Renal cortical epithelial cell (primary cell): ENCODE results near the gene LDAH. TPM values are rescaled to one million over a fixed set of nuclear protein-coding genes. Genes with fewer than 3 reads are reported as not detected.
A peak's percentile ranks its signal among the peaks of the same experiment; 100 is the strongest.

Experiments
- DNase-seq: peaks from one replicate; pipeline ENCODE4 v3.0.0-alpha.2; 2011; ENCODE audit warnings: low read depth
- total RNA-seq: library from RNA; depleted of rRNA; stranded (reverse); fragments of >200 nt; gene quantifications from 2 replicates; pipeline ENCODE4 v1.2.3, GENCODE V29; 2014

Gene LDAH
- total RNA-seq, 1 donor from 2014 or later = 28.2 TPM

GRCh38 chr2:20781656-20782265, 41.1 kb downstream of the LDAH start:
- DNase-seq = peak; percentile 38

- DNase-seq = peak; percentile 26
Observed at GRCh38 chr2:20771299-20771698, 51.6 kb downstream of the LDAH start.

- DNase-seq = no peak
Observed at GRCh38 chr2:20766798-20767644, 55.9 kb downstream of the LDAH start.

GRCh38 chr2:20766213-20766612, 56.7 kb downstream of the LDAH start:
- DNase-seq = no peak

GRCh38 chr2:20762945-20763683, 59.8 kb downstream of the LDAH start:
- no peak for DNase-seq

GRCh38 chr2:20759487-20759886, 63.4 kb downstream of the LDAH start:
- DNase-seq = no peak

- no peak for DNase-seq
Observed at GRCh38 chr2:20758997-20759396, 63.9 kb downstream of the LDAH start.

GRCh38 chr2:20757405-20758090, 65.4 kb downstream of the LDAH start:
- peak; percentile 20 for DNase-seq

GRCh38 chr2:20755132-20755800, 67.6 kb downstream of the LDAH start:
- no peak for DNase-seq

- no peak for DNase-seq
Observed at GRCh38 chr2:20752293-20752692, 70.6 kb downstream of the LDAH start.

- no peak for DNase-seq
Observed at GRCh38 chr2:20747317-20747716, 75.6 kb downstream of the LDAH start.

- DNase-seq = peak; percentile 98
Observed at GRCh38 chr2:20745924-20746555, 76.9 kb downstream of the LDAH start.

- peak; percentile 67 for DNase-seq
Observed at GRCh38 chr2:20744366-20745335, 78.2 kb downstream of the LDAH start.

- peak; percentile 68 for DNase-seq
Observed at GRCh38 chr2:20738772-20739171, 84.1 kb downstream of the LDAH start.

GRCh38 chr2:20737505-20737904, 85.4 kb downstream of the LDAH start:
- no peak for DNase-seq

- no peak for DNase-seq
Observed at GRCh38 chr2:20728114-20728758, 94.7 kb downstream of the LDAH start.

- DNase-seq = no peak
Observed at GRCh38 chr2:20726913-20727312, 96.0 kb downstream of the LDAH start.

GRCh38 chr2:20725782-20726181, 97.1 kb downstream of the LDAH start:
- no peak for DNase-seq

GRCh38 chr2:20724500-20725053, 98.3 kb downstream of the LDAH start:
- DNase-seq = no peak
